Gastroesophageal sphincter (tissue), 4 donors: ENCODE measurements around the gene RRH. TPM values are rescaled to one million over a fixed set of nuclear protein-coding genes. Genes with fewer than 3 reads are reported as not detected.

ENCODE experiments used
- ATAC-seq: fragments of 150-250 bp; one replicate; pipeline ENCODE4 v1.9.1; 2016; ENCODE audit warnings: mild to moderate bottlenecking, moderate library complexity
- H3K27ac ChIP-seq, 4 donors: fragments of 200-600 bp; sonication (generic) in 3 of 4; 1 replicate in 3 of 4; 2 replicates in 1 of 4; pipeline ENCODE4 v1.5.1; 2016 to 2019
- H3K27me3 ChIP-seq: fragments of 200-600 bp; sonication (generic); one replicate; pipeline ENCODE4 v1.5.1; 2019
- H3K36me3 ChIP-seq, 2 donors: fragments of 200-600 bp; sonication (generic); one replicate each; pipeline ENCODE4 v1.5.1; 2019; ENCODE audit warnings: control low read depth in 1 of 2
- H3K4me1 ChIP-seq, 3 donors: fragments of 200-600 bp; sonication (generic); 1 replicate in 2 of 3; 2 replicates in 1 of 3; pipeline ENCODE4 v1.5.1; 2016 to 2019; ENCODE audit warnings: control low read depth in 2 of 3
- H3K4me3 ChIP-seq, 2 donors: fragments of 200-600 bp; sonication (generic); one replicate each; pipeline ENCODE4 v1.5.1; 2019; ENCODE audit warnings: mild to moderate bottlenecking in 1 of 2, moderate library complexity in 1 of 2
- H3K9me3 ChIP-seq, 3 donors: fragments of 200-600 bp; sonication (generic); one replicate each; pipeline ENCODE4 v1.5.1; 2017 to 2019; ENCODE audit warnings: control low read depth in 2 of 3
- EP300 ChIP-seq: sonication (generic); formaldehyde crosslinking; IDR thresholded peaks from one replicate; pipeline ENCODE4 v1.6.1; 2017; ENCODE audit warnings: antibody characterized with exemption, mild to moderate bottlenecking
- POLR2A ChIP-seq, 2 donors: fragments of 450-650 bp; IDR thresholded peaks; one replicate each; pipeline ENCODE4 v1.6.1; 2017; ENCODE audit warnings: antibody characterized with exemption in 2 of 2, mild to moderate bottlenecking in 2 of 2, moderate library complexity in 1 of 2
- POLR2AphosphoS5 ChIP-seq: sonication (generic); formaldehyde crosslinking; IDR thresholded peaks from one replicate; pipeline ENCODE4 v1.6.1; 2017; ENCODE audit warnings: antibody characterized with exemption
- WGBS, 2 donors: methylation state at CpG; one replicate each; pipeline ENCODE4 v1.1.5; 2018; ENCODE audit warnings: low coverage in 1 of 2; 5-methylcytosine and 5-hydroxymethylcytosine counted together
- total RNA-seq, 4 donors: library from RNA; depleted of rRNA; stranded (reverse); fragments of >200 nt; gene quantifications; one replicate each; pipeline ENCODE4 v1.1.0, GENCODE V29; 2016
- TF ChIP-seq, protein P1 (sequence below), 4 experiments: fragments of 200-600 bp in 2 of 4; fragments of 450-650 bp in 2 of 4; sonication (generic) in 1 of 4; IDR thresholded peaks; one replicate each; pipeline ENCODE4 v1.5.1; 2017 to 2019; ENCODE audit warnings: antibody characterized with exemption in 4 of 4, mild to moderate bottlenecking in 2 of 4, moderate library complexity in 2 of 4

RRH gene
- total RNA-seq, 4 donors from 2014 or later: 0.27 TPM; not detected in 3

DNA sequence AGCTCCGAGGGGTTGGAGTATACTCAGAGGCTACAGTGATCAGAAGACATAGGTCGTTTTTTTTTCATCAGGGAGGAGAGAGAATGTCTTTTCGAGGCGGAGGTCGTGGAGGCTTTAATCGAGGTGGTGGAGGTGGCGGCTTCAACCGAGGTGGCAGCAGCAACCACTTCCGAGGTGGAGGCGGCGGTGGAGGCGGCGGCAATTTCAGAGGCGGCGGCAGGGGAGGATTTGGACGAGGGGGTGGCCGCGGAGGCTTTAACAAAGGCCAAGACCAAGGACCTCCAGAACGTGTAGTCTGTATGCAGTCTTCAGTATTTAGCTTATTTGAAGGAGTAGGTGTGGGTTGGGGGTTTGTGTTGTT, 11.7 kb upstream of the RRH start:
- no peak for ATAC-seq
- H3K36me3 ChIP-seq: peaks cover 0 to 33% of the 10 kb centered on the region in 2 donors
- H3K27me3 ChIP-seq: no peaks in the 10 kb centered on the region
- H3K27ac ChIP-seq: peak overlapping the region in 3 of 4 donors; percentile 74 to 86 (median 85)
- TF ChIP-seq EP300 (no peak), POLR2A (IDR thresholded peaks at IDR 0.05) (no peak), POLR2AphosphoS5 (no peak)
- TF ChIP-seq, protein P1, sequence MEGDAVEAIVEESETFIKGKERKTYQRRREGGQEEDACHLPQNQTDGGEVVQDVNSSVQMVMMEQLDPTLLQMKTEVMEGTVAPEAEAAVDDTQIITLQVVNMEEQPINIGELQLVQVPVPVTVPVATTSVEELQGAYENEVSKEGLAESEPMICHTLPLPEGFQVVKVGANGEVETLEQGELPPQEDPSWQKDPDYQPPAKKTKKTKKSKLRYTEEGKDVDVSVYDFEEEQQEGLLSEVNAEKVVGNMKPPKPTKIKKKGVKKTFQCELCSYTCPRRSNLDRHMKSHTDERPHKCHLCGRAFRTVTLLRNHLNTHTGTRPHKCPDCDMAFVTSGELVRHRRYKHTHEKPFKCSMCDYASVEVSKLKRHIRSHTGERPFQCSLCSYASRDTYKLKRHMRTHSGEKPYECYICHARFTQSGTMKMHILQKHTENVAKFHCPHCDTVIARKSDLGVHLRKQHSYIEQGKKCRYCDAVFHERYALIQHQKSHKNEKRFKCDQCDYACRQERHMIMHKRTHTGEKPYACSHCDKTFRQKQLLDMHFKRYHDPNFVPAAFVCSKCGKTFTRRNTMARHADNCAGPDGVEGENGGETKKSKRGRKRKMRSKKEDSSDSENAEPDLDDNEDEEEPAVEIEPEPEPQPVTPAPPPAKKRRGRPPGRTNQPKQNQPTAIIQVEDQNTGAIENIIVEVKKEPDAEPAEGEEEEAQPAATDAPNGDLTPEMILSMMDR (IDR thresholded peaks at IDR 0.05): no peak
- 0 to 1% methylated on average over 1 to 19 of the region's 19 CpGs for WGBS, 2 donors
- no peaks in the 10 kb centered on the region for H3K9me3 ChIP-seq
- peaks cover 0 to 27% (median 8%) of the 10 kb centered on the region in 3 donors for H3K4me1 ChIP-seq
- H3K4me3 ChIP-seq: peak overlapping the region; percentile 75 to 80

GRCh38 chr4:109816894-109817293, 10.9 kb upstream of the RRH start:
- TF ChIP-seq EP300: no peak
- no peak for TF ChIP-seq POLR2AphosphoS5
- no peak for TF ChIP-seq POLR2A (IDR thresholded peaks at IDR 0.05)
- TF ChIP-seq, protein P1 (IDR thresholded peaks at IDR 0.05): no peak
- Histone ChIP-seq H3K27me3 (no peaks in the 10 kb centered on the region), H3K36me3 (peaks cover 0 to 34% of the 10 kb centered on the region in 2 donors), H3K4me1 (peaks cover 0 to 27% (median 8%) of the 10 kb centered on the region in 3 donors), H3K27ac (no peak overlapping the region), H3K9me3 (no peaks in the 10 kb centered on the region), H3K4me3 (no peak overlapping the region)
- WGBS, 2 donors: 60 to 71% methylated on average over 1 of the region's 1 CpG
- ATAC-seq: no peak

GRCh38 chr4:109818268-109818667, 9.5 kb upstream of the RRH start:
- WGBS, 2 donors: 87% methylated on average over 3 to 4 of the region's 4 CpGs
- Histone ChIP-seq H3K27me3 (no peaks in the 10 kb centered on the region), H3K36me3 (peaks cover 0 to 48% of the 10 kb centered on the region in 2 donors), H3K27ac (no peak overlapping the region), H3K4me3 (no peak overlapping the region), H3K4me1 (peaks cover 0 to 27% (median 8%) of the 10 kb centered on the region in 3 donors), H3K9me3 (no peaks in the 10 kb centered on the region)
- ATAC-seq: no peak
- no peak for TF ChIP-seq EP300
- no peak for TF ChIP-seq POLR2AphosphoS5
- no peak for TF ChIP-seq POLR2A (IDR thresholded peaks at IDR 0.05)
- TF ChIP-seq, protein P1 (IDR thresholded peaks at IDR 0.05): no peak

DNA sequence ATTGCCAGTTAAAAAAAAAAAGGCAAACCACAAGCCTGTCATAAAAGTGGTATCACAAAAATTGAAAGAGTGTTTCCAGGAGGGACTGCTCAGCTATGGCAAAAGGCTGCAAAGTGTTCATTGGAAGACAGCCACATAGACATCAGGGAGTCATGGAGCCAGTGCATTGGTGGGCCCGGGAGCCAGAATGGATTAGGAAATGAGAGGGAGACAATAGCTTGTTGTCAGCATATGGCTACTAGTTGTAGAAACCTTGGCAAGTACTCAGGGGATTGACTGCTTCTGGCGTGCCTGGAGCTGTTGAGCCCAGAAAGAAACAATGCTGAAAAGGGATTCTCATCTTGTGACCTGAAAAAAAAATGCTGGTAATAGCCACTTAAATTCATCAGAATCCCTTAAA, 7.2 kb upstream of the RRH start:
- 63% methylated on average over 2 of the region's 2 CpGs; no CpG with 5 or more reads in 1 of the 2 donors for WGBS, 2 donors

DNA sequence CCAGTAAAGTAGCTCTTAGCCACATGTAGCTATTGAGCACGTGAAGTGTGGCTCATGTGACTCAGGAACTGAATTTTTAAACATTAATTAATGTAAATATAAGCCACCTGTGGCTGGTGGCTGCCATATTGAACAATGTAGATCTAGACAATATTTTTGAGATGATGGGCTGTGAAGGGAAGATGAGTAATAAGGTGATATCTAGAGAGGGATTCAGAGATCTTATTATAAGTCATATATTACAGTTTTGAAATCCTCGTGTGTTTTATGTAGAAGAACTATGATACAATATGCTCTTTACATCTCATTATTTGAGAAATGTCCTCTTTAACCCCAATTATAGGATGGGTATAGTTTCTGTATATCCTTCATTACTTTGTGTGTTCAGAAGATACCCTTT, 6.6 kb upstream of the RRH start:
- ATAC-seq: no peak

More for the DNA sequence above, 7.2 kb upstream of the RRH start:
- TF ChIP-seq EP300 (no peak), POLR2AphosphoS5 (no peak), POLR2A (IDR thresholded peaks at IDR 0.05) (no peak)
- TF ChIP-seq, protein P1 (IDR thresholded peaks at IDR 0.05): no peak
- no peak for ATAC-seq
- Histone ChIP-seq H3K36me3 (peaks cover 2 to 71% of the 10 kb centered on the region in 2 donors), H3K27ac (no peak overlapping the region), H3K9me3 (no peaks in the 10 kb centered on the region), H3K4me1 (peaks cover 0 to 21% (median 8%) of the 10 kb centered on the region in 3 donors), H3K27me3 (no peaks in the 10 kb centered on the region), H3K4me3 (no peak overlapping the region)

More for the DNA sequence above, 6.6 kb upstream of the RRH start:
- Histone ChIP-seq H3K4me1 (peaks cover 0 to 17% (median 8%) of the 10 kb centered on the region in 3 donors), H3K36me3 (peaks cover 2 to 77% of the 10 kb centered on the region in 2 donors), H3K27ac (no peak overlapping the region), H3K9me3 (no peaks in the 10 kb centered on the region), H3K27me3 (no peaks in the 10 kb centered on the region), H3K4me3 (no peak overlapping the region)
- WGBS, 2 donors: 68 to 75% methylated on average over 1 to 2 of the region's 2 CpGs
- TF ChIP-seq POLR2A (IDR thresholded peaks at IDR 0.05) (no peak), POLR2AphosphoS5 (no peak), EP300 (no peak)
- TF ChIP-seq, protein P1 (IDR thresholded peaks at IDR 0.05): no peak
